K562 (cell line): Measurements from ENCODE around the gene DHCR7.

Experiments
- POLR2AphosphoS5 ChIP-seq: IDR thresholded peaks from 2 replicates; pipeline ENCODE4 v1.6.1; 2011; ENCODE audit warnings: mild to moderate bottlenecking, low read depth, low read length, moderate library complexity; ENCODE audit not compliant: control insufficient read depth, insufficient read depth
- TF ChIP-seq, protein P1 (sequence below), 3 experiments: IDR thresholded peaks in 2 of 3; conservative IDR thresholded peaks in 1 of 3; 2 replicates each; pipeline ENCODE4 v1.5.1; 2011 to 2012; ENCODE audit warnings: low read length in 3 of 3, mild to moderate bottlenecking in 3 of 3, control low read depth in 2 of 3, improper control_type of control experiment in 1 of 3, inconsistent platforms in 1 of 3, low read depth in 1 of 3, mixed read lengths in 1 of 3, moderate library complexity in 1 of 3; ENCODE audit not compliant: insufficient read depth in 2 of 3

DNA sequence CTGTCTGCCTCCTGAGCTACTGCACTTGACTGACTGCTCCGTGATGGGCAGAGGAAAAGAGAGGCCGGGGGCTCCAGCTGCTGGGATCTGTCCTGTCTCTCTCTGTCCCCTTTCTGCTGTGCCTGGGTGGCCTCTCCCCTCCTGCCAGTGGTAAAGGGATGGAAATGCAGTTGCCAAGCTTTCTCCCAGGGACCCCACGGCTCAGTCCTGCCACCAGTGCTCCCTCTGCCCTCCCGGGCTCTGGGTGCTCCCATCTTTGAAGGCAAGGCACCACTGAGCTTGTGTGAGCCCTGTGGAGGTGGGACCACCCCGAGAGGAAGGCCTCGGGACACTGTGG is 36.8 kb upstream of the DHCR7 start:
- TF ChIP-seq, protein P1, sequence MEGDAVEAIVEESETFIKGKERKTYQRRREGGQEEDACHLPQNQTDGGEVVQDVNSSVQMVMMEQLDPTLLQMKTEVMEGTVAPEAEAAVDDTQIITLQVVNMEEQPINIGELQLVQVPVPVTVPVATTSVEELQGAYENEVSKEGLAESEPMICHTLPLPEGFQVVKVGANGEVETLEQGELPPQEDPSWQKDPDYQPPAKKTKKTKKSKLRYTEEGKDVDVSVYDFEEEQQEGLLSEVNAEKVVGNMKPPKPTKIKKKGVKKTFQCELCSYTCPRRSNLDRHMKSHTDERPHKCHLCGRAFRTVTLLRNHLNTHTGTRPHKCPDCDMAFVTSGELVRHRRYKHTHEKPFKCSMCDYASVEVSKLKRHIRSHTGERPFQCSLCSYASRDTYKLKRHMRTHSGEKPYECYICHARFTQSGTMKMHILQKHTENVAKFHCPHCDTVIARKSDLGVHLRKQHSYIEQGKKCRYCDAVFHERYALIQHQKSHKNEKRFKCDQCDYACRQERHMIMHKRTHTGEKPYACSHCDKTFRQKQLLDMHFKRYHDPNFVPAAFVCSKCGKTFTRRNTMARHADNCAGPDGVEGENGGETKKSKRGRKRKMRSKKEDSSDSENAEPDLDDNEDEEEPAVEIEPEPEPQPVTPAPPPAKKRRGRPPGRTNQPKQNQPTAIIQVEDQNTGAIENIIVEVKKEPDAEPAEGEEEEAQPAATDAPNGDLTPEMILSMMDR (IDR thresholded peaks at IDR 0.05 in 2 of 3, conservative IDR thresholded peaks at IDR 0.05 in 1 of 3; ENCODE audit: insufficient read depth in 2 of 3, low read depth in 1 of 3, low read length in 3 of 3): no peak
- no peak for TF ChIP-seq POLR2AphosphoS5
